Parathyroid adenoma (tissue), 2 donors: ENCODE data around the gene CAMK2G.

ENCODE experiments used
- H2AFZ ChIP-seq: fragments of 300-600 bp; sonication (generic); one replicate; pipeline ENCODE4 v1.7.0; 2017; ENCODE audit warnings: antibody characterized with exemption, mild to moderate bottlenecking
- H3K27ac ChIP-seq: fragments of 300-600 bp; sonication (generic); one replicate; pipeline ENCODE4 v1.7.0; 2017
- H3K27me3 ChIP-seq: fragments of 300-600 bp; sonication (generic); one replicate; pipeline ENCODE4 v1.7.0; 2017; ENCODE audit warnings: low read length; ENCODE audit not compliant: control insufficient read depth, insufficient read depth
- H3K36me3 ChIP-seq: fragments of 300-600 bp; sonication (generic); one replicate; pipeline ENCODE4 v1.7.0; 2017; ENCODE audit warnings: low read length; ENCODE audit not compliant: control insufficient read depth, insufficient read depth
- H3K4me1 ChIP-seq: fragments of 300-600 bp; sonication (generic); one replicate; pipeline ENCODE4 v1.7.0; 2017; ENCODE audit warnings: control low read depth
- H3K4me2 ChIP-seq: fragments of 300-600 bp; sonication (generic); one replicate; pipeline ENCODE4 v1.7.0; 2017; ENCODE audit warnings: low read length
- H3K4me3 ChIP-seq: fragments of 300-600 bp; sonication (generic); one replicate; pipeline ENCODE4 v1.7.0; 2017; ENCODE audit warnings: low read depth, low read length
- H3K79me2 ChIP-seq: fragments of 300-600 bp; sonication (generic); one replicate; pipeline ENCODE4 v1.7.0; 2017; ENCODE audit warnings: control low read depth
- H3K9ac ChIP-seq: fragments of 300-600 bp; sonication (generic); one replicate; pipeline ENCODE4 v1.7.0; 2017; ENCODE audit warnings: mild to moderate bottlenecking
- H3K9me3 ChIP-seq: fragments of 300-600 bp; sonication (generic); one replicate; pipeline ENCODE4 v1.7.0; 2017; ENCODE audit warnings: low read length; ENCODE audit not compliant: control insufficient read depth
- TF ChIP-seq, protein P1 (sequence below): fragments of 300-600 bp; sonication (generic); IDR thresholded peaks from one replicate; pipeline ENCODE4 v1.7.0; 2017; ENCODE audit warnings: antibody characterized with exemption, mild to moderate bottlenecking
- donor health status: primary hyperparathyroidism.

Gene CAMK2G

DNA sequence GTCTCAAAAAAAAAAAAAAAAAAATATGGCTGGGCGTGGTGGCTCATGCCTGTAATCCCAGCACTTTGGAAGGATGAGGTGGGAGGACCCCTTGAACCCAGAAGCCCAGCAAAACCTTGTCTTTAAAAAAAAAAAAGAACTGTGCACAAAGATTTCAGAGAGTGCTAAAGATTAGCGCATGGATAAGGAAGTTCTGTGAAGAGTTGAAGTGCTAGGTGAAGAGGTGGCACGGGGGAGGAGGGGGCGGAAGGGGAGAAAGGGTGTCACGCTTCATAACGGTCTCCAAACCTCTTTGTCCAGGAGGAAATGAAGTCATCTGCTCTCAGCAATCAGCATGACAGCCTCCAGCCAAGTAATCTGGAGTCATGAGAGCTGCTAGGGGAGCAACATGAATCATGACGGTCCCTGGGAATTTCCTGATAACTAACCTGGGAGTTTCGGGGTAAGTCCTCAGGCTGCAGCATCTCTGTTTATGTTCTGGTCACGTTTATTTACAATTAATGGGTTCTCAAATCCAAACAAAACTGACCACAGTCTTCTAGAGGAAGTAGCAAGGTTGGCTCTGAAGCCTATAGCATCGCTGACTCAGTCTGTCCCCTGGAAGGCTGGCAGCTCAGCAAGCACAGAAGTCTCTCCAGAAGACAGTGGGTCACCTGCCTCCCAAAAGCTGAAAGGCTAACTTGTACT, 34.6 kb upstream of the CAMK2G start:
- Histone ChIP-seq H3K4me2 (no peak overlapping the region), H3K4me1 (peaks cover 3% of the 10 kb centered on the region), H2AFZ (no peak overlapping the region), H3K27me3 (no peaks in the 10 kb centered on the region), H3K4me3 (no peak overlapping the region), H3K79me2 (no peaks in the 10 kb centered on the region), H3K27ac (no peak overlapping the region), H3K36me3 (no peaks in the 10 kb centered on the region), H3K9ac (no peak overlapping the region), H3K9me3 (no peaks in the 10 kb centered on the region)
- TF ChIP-seq, protein P1, sequence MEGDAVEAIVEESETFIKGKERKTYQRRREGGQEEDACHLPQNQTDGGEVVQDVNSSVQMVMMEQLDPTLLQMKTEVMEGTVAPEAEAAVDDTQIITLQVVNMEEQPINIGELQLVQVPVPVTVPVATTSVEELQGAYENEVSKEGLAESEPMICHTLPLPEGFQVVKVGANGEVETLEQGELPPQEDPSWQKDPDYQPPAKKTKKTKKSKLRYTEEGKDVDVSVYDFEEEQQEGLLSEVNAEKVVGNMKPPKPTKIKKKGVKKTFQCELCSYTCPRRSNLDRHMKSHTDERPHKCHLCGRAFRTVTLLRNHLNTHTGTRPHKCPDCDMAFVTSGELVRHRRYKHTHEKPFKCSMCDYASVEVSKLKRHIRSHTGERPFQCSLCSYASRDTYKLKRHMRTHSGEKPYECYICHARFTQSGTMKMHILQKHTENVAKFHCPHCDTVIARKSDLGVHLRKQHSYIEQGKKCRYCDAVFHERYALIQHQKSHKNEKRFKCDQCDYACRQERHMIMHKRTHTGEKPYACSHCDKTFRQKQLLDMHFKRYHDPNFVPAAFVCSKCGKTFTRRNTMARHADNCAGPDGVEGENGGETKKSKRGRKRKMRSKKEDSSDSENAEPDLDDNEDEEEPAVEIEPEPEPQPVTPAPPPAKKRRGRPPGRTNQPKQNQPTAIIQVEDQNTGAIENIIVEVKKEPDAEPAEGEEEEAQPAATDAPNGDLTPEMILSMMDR: no peak

DNA sequence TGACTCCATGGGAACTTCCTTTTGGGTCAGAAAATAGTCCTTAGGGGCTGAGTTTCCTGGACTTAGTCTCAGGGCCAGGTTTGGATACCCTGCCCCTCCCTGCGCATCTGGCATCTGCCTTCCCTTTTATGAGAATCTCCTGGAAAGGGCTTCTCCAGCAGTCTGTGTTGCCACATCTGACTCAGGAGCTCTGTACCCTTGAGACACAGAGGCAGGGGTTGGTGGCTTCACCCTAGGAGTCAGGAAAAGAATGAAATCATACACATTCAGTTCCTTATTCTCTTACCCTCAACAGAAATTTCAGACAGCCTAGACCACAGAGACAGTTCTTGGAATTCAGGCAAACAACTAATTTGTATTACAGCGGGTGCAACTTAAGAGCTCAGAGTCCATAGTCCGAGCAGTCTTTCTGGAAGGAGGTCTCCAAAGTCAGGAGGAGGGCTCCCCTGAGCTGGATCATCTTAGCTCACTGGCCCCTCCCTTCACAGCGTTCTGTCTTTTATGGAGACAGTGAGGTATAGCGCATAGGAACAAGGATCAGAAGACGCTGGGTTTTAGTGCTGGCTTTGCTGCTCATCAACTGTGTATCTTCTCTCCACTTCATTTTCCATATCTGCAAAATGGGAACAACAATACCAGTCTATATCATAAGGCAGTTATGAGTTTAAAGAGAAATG, 33.6 kb upstream of the CAMK2G start:
- H3K4me3 ChIP-seq: no peak overlapping the region
- peaks cover 3% of the 10 kb centered on the region for H3K4me1 ChIP-seq
- H3K4me2 ChIP-seq: no peak overlapping the region
- H2AFZ ChIP-seq: no peak overlapping the region
- H3K9ac ChIP-seq: no peak overlapping the region
- H3K36me3 ChIP-seq: no peaks in the 10 kb centered on the region
- H3K27ac ChIP-seq: peak overlapping the region; percentile 48
- no peaks in the 10 kb centered on the region for H3K9me3 ChIP-seq
- H3K79me2 ChIP-seq: no peaks in the 10 kb centered on the region
- TF ChIP-seq, protein P1: no peak
- H3K27me3 ChIP-seq: no peaks in the 10 kb centered on the region

DNA sequence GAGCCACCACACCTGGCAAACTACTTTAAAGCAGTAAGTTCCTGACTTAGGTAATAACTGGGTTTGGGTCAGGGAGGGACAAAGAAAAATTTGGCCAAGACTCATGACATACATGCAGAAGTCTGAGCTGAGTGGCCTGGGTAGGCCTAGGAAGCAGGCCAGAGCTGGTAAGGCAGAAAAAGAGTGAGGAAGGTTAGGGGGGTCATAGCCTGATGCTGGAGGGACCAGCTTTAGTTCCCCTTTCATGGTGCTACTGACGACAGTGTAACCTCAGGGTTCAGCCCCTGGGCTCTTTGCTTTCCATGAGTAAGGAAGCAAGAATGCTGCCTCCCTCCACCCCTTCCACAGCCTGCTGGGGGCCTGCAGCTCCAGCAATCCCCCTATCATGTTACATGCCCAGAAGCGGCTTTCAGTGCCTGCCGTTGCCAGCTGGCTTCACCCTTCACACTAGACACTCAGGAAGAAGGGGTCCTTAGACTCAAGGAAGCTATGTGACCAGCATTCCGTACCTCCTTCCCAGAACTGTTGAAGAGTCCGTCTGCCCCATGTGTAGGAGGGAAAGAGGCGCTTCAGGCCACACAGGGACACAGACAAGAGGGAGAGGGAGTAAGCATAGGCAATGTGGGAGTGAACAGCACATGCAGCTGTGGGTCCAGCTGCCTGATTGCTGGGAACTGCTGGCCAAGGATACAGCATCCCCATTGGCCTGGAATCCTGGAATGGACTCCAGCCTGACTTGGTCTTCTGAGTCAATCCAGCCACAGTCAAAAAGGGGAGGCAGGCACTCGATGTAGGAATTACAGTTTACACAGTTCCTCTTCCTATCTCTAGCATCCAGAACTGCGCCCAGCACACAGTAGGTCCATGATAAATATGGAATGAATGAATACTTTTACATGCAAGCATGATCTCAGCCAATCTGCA, 32.4 kb upstream of the CAMK2G start:
- H3K4me3 ChIP-seq: no peak overlapping the region
- H3K36me3 ChIP-seq: no peaks in the 10 kb centered on the region
- H3K79me2 ChIP-seq: no peaks in the 10 kb centered on the region
- no peak overlapping the region for H3K4me2 ChIP-seq
- H3K27ac ChIP-seq: peak overlapping the region; percentile 55
- no peak overlapping the region for H3K9ac ChIP-seq
- TF ChIP-seq, protein P1: no peak
- peaks cover 3% of the 10 kb centered on the region for H3K4me1 ChIP-seq
- H3K27me3 ChIP-seq: no peaks in the 10 kb centered on the region
- no peaks in the 10 kb centered on the region for H3K9me3 ChIP-seq
- peak overlapping the region; percentile 29 for H2AFZ ChIP-seq

DNA sequence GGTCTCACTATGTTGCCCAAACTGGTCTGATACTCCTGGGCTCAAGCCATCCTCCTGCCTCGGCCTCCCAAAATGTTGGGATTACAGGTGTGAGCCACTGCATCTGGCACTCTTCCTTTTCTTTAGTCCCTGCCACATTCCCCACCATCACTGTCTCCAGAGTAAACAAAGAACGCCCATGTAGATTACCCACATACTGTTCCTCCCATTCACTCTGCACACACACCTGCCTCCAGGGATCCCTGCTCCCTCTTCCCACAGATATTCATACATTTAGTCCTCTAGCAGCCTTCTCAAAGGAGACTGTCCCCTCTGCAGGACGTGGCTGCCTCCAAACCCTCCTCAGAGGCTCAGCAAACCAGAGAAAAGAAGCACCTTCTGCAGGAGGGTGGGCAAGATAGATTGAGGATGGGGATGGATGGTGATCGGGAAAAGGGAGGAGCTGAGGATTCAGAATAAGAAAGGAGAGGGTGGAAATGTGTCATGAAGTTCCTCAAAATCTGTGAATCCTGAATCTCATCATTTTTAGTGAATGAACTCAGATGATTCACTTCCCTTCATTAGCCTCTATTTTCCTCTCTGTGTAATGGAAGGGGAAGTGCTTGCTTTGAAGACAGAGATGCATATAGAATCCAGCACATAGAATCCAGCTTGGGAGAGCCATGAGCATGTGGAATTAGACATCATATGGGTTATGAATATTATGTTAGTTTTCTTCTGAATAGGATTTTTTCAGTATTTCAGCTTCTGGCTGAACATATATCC, 31.1 kb upstream of the CAMK2G start:
- H2AFZ ChIP-seq: no peak overlapping the region
- no peaks in the 10 kb centered on the region for H3K79me2 ChIP-seq
- no peak overlapping the region for H3K4me3 ChIP-seq
- no peaks in the 10 kb centered on the region for H3K36me3 ChIP-seq
- no peak overlapping the region for H3K4me2 ChIP-seq
- H3K9me3 ChIP-seq: no peaks in the 10 kb centered on the region
- H3K9ac ChIP-seq: no peak overlapping the region
- no peaks in the 10 kb centered on the region for H3K27me3 ChIP-seq
- H3K27ac ChIP-seq: no peak overlapping the region
- TF ChIP-seq, protein P1: no peak
- no peaks in the 10 kb centered on the region for H3K4me1 ChIP-seq
